PC-9 (cell line): ENCODE measurements around the gene KY.

Experiments used
- EZH2 ChIP-seq: fragments of 200-600 bp; sonication (generic); IDR thresholded peaks from 2 replicates; pipeline ENCODE4 v1.8.0; 2017; ENCODE audit warnings: antibody characterized with exemption, low read depth
- TF ChIP-seq, protein P1 (sequence below): fragments of 200-600 bp; sonication (generic); conservative IDR thresholded peaks from 2 replicates; pipeline ENCODE4 v1.6.1; 2017; ENCODE audit warnings: mixed run types, antibody characterized with exemption, mild to moderate bottlenecking, moderate library complexity

DNA sequence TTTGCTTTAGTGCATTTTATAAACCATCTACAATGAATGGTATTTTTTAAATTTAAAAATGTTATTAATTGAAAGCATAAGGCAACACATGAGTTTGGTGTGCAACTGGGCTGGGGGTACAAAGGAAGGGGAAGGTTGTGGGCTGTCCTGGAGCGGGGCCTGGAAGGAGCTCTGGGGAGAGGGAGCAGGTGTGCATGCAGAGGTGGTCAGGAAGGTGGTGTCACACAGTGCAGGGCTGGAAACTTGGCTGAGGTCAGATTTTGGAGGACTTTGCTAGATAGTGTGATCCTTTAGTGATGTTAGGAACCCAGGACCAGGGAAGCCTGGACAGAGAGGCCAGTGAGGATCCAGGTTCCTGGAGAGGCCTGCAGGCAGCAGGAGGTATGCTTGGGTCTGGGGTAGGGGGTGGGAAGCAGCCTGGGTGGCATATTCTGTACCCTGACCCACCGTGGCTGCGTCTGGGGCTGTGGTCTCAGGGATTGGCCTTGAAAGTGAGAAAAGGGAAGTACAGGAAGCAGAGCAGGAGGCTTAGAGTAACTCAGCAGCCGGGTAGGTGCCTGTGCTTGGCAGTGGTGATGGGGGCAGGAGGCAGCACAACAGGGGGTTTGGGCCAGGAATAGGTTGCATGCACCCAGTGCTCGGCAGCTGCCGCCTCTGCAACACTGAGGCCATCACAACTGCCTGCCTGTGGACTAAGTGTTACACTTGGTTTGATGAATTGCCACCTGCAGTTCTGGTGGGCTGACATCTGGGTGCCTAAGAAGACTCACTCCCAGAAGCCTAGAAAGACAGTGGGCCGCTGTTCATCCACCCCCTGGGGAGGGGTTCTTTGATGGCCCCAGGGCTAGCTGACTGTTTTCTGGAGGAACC, 33.0 kb downstream of the KY start:
- TF ChIP-seq, protein P1, sequence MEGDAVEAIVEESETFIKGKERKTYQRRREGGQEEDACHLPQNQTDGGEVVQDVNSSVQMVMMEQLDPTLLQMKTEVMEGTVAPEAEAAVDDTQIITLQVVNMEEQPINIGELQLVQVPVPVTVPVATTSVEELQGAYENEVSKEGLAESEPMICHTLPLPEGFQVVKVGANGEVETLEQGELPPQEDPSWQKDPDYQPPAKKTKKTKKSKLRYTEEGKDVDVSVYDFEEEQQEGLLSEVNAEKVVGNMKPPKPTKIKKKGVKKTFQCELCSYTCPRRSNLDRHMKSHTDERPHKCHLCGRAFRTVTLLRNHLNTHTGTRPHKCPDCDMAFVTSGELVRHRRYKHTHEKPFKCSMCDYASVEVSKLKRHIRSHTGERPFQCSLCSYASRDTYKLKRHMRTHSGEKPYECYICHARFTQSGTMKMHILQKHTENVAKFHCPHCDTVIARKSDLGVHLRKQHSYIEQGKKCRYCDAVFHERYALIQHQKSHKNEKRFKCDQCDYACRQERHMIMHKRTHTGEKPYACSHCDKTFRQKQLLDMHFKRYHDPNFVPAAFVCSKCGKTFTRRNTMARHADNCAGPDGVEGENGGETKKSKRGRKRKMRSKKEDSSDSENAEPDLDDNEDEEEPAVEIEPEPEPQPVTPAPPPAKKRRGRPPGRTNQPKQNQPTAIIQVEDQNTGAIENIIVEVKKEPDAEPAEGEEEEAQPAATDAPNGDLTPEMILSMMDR = no peak
- TF ChIP-seq EZH2 = no peak
